Measurements from ENCODE around the gene DNM1L. TPM values are rescaled to one million over a fixed set of nuclear protein-coding genes. Genes with fewer than 3 reads are reported as not detected.

The DNM1L gene
- total and polyA plus RNA-seq, 10 of the 15 experiments (the other 5 are each of a cell fraction or from before 2014, with no cell fraction given), result 23.1 to 201 (median 63.9) TPM

DNA sequence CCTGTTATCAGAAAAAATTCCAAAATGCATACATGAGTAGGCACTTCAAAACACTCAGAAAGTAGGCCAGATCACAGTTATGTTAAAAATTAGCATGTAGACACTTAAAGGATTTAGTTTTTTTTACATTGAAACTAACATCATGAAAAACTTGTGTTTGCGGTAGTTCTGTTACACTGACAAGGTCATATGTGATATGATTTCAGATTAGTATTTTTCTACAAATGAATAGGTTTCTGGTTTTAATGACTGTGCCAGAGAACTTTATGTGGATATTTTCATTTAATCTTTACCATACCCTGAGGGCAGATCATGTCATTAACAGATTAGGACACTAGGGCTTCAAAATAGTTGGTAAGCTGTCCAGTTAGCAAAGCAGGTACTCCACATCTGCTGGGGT, 55.9 kb downstream of the DNM1L start:
- TF ChIP-seq STAT3 (IDR thresholded peaks at IDR 0.05; ENCODE audit: low read depth, low read length) (no peak), MEF2B (IDR thresholded peaks at IDR 0.05; ENCODE audit: partially characterized antibody, poor library complexity, severe bottlenecking) (no peak), YBX1 (IDR thresholded peaks at IDR 0.05) (no peak), ZNF622 (IDR thresholded peaks at IDR 0.05) (no peak), HCFC1 (IDR thresholded peaks at IDR 0.05; ENCODE audit: low read length) (no peak), RAD51 (IDR thresholded peaks at IDR 0.05) (no peak), CBX5 (IDR thresholded peaks at IDR 0.05; ENCODE audit: low read depth) (no peak), ATF7 (IDR thresholded peaks at IDR 0.05; ENCODE audit: low read depth) (no peak), PAX5 (IDR thresholded peaks at IDR 0.05; ENCODE audit: borderline replicate concordance, low read depth, low read length) (no peak), MEF2A (IDR thresholded peaks at IDR 0.05; ENCODE audit: insufficient read depth, low read depth, low read length) (no peak), GABPA (IDR thresholded peaks at IDR 0.05; ENCODE audit: low read depth) (no peak)
- TF ChIP-seq, protein P1, sequence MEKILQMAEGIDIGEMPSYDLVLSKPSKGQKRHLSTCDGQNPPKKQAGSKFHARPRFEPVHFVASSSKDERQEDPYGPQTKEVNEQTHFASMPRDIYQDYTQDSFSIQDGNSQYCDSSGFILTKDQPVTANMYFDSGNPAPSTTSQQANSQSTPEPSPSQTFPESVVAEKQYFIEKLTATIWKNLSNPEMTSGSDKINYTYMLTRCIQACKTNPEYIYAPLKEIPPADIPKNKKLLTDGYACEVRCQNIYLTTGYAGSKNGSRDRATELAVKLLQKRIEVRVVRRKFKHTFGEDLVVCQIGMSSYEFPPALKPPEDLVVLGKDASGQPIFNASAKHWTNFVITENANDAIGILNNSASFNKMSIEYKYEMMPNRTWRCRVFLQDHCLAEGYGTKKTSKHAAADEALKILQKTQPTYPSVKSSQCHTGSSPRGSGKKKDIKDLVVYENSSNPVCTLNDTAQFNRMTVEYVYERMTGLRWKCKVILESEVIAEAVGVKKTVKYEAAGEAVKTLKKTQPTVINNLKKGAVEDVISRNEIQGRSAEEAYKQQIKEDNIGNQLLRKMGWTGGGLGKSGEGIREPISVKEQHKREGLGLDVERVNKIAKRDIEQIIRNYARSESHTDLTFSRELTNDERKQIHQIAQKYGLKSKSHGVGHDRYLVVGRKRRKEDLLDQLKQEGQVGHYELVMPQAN (conservative IDR thresholded peaks at IDR 0.05), result no peak
- TF ChIP-seq, protein P2, sequence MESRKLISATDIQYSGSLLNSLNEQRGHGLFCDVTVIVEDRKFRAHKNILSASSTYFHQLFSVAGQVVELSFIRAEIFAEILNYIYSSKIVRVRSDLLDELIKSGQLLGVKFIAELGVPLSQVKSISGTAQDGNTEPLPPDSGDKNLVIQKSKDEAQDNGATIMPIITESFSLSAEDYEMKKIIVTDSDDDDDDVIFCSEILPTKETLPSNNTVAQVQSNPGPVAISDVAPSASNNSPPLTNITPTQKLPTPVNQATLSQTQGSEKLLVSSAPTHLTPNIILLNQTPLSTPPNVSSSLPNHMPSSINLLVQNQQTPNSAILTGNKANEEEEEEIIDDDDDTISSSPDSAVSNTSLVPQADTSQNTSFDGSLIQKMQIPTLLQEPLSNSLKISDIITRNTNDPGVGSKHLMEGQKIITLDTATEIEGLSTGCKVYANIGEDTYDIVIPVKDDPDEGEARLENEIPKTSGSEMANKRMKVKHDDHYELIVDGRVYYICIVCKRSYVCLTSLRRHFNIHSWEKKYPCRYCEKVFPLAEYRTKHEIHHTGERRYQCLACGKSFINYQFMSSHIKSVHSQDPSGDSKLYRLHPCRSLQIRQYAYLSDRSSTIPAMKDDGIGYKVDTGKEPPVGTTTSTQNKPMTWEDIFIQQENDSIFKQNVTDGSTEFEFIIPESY (IDR thresholded peaks at IDR 0.05), result no peak
- TF ChIP-seq, protein P3, sequence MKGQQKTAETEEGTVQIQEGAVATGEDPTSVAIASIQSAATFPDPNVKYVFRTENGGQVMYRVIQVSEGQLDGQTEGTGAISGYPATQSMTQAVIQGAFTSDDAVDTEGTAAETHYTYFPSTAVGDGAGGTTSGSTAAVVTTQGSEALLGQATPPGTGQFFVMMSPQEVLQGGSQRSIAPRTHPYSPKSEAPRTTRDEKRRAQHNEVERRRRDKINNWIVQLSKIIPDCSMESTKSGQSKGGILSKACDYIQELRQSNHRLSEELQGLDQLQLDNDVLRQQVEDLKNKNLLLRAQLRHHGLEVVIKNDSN (IDR thresholded peaks at IDR 0.05; ENCODE audit: borderline replicate concordance, extremely low read length, insufficient read depth, low read depth, low read length), result no peak
- TF ChIP-seq, protein P4, sequence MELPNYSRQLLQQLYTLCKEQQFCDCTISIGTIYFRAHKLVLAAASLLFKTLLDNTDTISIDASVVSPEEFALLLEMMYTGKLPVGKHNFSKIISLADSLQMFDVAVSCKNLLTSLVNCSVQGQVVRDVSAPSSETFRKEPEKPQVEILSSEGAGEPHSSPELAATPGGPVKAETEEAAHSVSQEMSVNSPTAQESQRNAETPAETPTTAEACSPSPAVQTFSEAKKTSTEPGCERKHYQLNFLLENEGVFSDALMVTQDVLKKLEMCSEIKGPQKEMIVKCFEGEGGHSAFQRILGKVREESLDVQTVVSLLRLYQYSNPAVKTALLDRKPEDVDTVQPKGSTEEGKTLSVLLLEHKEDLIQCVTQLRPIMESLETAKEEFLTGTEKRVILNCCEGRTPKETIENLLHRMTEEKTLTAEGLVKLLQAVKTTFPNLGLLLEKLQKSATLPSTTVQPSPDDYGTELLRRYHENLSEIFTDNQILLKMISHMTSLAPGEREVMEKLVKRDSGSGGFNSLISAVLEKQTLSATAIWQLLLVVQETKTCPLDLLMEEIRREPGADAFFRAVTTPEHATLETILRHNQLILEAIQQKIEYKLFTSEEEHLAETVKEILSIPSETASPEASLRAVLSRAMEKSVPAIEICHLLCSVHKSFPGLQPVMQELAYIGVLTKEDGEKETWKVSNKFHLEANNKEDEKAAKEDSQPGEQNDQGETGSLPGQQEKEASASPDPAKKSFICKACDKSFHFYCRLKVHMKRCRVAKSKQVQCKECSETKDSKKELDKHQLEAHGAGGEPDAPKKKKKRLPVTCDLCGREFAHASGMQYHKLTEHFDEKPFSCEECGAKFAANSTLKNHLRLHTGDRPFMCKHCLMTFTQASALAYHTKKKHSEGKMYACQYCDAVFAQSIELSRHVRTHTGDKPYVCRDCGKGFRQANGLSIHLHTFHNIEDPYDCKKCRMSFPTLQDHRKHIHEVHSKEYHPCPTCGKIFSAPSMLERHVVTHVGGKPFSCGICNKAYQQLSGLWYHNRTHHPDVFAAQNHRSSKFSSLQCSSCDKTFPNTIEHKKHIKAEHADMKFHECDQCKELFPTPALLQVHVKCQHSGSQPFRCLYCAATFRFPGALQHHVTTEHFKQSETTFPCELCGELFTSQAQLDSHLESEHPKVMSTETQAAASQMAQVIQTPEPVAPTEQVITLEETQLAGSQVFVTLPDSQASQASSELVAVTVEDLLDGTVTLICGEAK (IDR thresholded peaks at IDR 0.05; ENCODE audit: borderline replicate concordance), result no peak
- SMC1A ChIA-PET (ENCODE audit: uncharacterized antibody, unreplicated experiment), result interaction anchor here (1.2 to 1.4 kb wide), 3 partner anchors 10 to 195 kb away, joined by 3 to 6 read pairs (median 3); no protein-coding TSS in a partner anchor
- Histone ChIP-seq H3K36me3 (ENCODE audit: control insufficient read depth in 2 of 2, insufficient read depth in 2 of 2, low read length in 1 of 2) (peaks cover 0 to 19% of the 10 kb centered on the region in 2 experiments), H3K9ac (ENCODE audit: control insufficient read depth, insufficient read depth, low read length) (no peak overlapping the region), H4K20me1 (ENCODE audit: control insufficient read depth, insufficient read depth) (no peaks in the 10 kb centered on the region), H3K4me2 (ENCODE audit: control insufficient read depth, insufficient read depth) (no peak overlapping the region), H3K27ac (ENCODE audit: control insufficient read depth, insufficient read depth) (no peak overlapping the region), H3K4me3 (no peak overlapping the region), H3K79me2 (ENCODE audit: control insufficient read depth, insufficient read depth, low read length) (no peaks in the 10 kb centered on the region), H2AFZ (ENCODE audit: control insufficient read depth, low read depth, low read length) (no peak overlapping the region), H3K27me3 (replicated peaks in 1 of 2; ENCODE audit: control insufficient read depth in 2 of 2, insufficient read depth in 2 of 2, low read length in 1 of 2) (no peaks in the 10 kb centered on the region), H3K4me1 (ENCODE audit: control insufficient read depth, insufficient read depth, low read length) (no peaks in the 10 kb centered on the region), H3K9me3 (replicated peaks; ENCODE audit: control insufficient read depth, insufficient read depth, low read length) (no peaks in the 10 kb centered on the region)
- POLR2A ChIA-PET, result no interaction called here
- WGBS (ENCODE audit: insufficient coverage, insufficient replicate concordance, low lambda C conversion rate, missing lambda C conversion rate), result 100% methylated on average over 1 of the region's 1 CpG
- CTCF ChIA-PET, result interaction anchor here (0.5 kb wide), 1 partner anchor 1313 kb away, joined by 4 read pairs; no protein-coding TSS in a partner anchor
- intact Hi-C loops (cut with micrococcal nuclease; ENCODE audit: unreplicated experiment) (no loop called here), in situ Hi-C loops (cut with MboI) (no loop called here)
- peak; percentile 66 for FAIRE-seq
- ATAC-seq, result no peak
- DNase-seq (ENCODE audit: low read depth, low spot score), result no peak
- RAD21 ChIA-PET (ENCODE audit: unreplicated experiment), result no interaction called here
- no TSS peak for BruUV-seq (replicated peaks)

Measured in GM12878 (cell line).